ENCODE results near the gene TTC12.
"Not testable (repeated sequence)": the region's sequence is repeated elsewhere in the genome, so short reads cannot be mapped to it uniquely, and the experiment has no call there.

Gene TTC12

DNA sequence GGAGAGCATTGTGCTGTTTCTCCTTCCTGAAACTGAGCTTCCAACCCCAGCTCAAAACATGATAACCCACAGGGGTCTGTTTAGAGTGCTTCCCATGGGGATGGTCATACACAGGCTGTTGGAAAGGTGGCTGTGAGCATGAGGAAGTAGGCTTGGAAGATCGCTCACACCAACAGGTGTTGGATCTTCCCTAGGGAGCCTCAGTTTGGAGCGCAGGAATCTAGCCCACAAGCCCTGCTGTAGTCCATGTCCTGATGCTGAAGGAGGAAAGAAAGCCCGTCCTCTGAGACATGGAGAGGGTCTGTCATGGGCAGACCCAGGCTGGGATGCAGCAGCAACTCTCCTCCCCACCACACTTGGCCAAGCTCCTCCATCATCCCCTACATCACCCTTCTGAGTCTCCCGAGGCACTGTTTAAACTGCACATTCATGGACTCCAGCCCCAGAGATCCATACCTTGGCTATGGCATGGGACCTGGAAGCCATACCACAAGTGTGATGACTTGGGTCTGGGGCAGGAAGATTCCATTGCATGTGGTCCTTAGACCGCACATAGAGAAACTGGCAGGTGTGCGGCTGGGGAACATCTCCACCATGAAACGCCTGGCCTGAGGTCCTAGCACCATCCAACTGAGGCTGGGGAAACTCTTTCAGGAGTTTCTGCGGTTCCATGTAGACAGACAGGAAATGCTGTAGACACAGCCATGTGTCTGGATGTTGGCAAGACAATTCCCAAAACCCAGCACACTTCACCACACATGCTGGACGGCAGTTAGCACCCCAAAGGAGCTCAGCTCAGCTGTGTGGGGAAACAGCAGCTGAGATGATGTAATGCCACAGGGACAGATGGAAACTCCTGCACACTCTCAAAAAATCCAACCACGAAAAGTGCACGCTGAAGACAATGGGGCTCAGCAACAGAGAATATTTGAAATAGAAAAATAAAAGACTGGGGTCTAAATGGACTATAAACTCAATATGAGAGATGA lies 27.6 kb upstream of the TTC12 start:
- no peak for DNase-seq

DNA sequence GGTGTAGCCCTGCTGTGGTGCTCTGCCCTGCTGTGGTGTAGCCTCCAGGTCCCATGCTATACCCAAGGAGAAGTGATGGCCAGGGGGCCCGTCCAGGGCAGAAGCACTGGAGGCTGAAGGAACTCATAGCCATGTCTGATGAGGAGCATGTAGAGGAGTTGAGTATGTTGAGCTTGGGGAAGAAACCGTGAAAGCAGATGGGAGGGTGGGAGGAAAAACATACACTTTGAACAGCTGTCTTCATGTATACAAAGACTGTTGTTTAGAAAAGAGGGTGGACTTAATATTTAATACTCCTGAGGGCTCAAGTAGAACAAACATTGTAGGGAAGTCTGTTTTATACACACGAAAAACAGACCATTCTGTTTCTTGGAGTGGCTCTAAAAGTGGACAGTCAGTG lies 26.6 kb upstream of the TTC12 start:
- no peak for DNase-seq

DNA sequence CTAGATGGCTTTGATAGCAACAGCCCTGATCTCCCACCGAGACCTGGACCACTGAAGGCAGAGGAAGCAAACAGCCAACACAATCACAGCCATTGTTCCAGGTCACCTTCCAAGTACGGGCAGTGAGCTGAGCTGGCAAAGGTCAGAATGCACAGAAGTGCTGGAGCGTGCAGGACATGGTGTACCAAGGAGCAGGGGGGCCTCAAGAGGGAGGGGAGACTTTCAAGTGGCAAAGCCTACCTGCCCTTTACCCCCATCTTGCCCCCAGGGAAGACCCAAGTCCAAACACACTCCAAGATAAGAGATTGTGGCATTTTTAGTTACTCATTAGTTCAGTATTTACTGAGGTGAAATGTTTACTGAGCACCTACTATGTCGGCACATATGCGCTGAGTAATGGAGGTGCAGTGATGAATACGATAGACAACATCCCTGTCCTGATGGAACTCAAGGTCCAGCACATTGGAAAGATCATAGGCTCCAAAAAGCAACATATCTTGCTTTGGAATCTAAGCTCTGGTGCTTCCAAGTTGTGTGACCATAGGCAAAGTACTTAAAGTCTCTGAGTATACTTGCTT lies 26.0 kb upstream of the TTC12 start:
- DNase-seq = no peak

DNA sequence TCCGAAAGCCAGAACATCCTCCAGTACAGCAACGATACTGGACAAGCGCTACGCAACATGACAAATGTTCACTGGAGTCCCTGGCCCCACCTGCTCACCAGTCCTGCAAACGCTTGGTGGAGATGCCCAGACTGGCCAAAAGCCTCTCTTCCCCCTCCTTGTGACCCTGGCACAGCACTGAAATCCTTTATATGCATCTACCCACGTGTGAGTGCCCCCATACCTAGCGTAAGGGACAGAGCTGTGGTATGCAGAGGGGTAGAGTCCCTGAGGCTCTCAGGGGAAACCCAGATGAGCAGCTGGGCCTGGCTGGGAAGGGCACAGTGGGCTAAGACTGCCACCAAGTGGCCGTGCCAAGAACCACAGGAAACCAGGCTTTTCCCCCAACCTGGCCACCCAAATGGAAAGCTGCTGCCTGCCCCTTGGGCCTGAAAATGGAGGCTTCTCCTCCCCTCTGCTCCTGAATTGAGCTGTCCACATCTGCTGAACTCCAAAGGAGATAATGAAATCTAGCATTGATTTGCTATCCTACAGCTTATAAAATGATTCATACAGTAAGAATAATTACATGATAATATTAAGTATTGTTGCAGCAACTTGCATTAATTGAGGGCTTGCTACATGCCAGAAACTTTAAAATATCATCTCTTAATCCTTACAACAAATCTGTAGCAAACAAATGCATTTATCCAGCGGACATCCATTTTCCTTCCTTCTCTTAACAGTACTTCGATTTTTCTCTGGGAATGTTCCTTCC lies 24.8 kb upstream of the TTC12 start:
- DNase-seq = peak; percentile 63

DNA sequence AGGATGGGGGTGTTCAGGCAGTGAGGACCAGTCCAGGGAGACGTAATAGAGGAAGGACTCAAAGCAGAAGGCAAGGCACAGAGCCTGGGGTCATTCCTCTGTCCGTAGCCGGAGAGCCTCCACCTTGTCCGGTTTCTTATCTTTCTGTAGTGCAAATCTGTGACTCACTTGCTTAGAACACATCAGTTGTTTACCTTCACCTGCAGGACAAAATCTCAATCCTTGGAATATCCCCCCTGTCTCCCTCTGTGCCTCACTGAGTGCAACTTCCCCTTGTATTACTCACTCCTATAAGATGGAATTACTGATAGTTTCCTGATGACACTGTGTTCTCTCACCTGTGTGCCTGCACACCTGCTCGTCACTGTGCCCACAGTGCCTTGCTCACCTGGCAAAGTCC lies 20.4 kb upstream of the TTC12 start:
- DNase-seq = no peak

DNA sequence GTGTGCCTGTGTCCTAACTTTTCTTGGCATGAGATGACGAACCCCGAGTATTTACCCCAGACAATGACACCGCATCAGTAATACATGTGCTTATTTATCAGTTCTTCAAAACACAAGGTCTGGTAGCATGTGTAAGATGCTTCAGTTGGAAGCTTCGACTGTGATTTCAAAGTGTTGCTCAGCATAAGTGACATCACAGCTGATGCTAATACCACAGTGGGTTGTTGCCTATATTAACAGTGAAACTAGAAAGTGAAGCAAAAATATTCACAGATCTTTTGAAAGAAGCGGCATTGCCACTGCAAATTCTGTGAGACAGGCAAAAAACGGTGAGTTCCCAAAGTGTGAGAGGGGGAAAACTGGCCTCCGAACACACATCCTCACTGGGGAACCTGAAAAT lies 18.4 kb upstream of the TTC12 start:
- no peak for DNase-seq

DNA sequence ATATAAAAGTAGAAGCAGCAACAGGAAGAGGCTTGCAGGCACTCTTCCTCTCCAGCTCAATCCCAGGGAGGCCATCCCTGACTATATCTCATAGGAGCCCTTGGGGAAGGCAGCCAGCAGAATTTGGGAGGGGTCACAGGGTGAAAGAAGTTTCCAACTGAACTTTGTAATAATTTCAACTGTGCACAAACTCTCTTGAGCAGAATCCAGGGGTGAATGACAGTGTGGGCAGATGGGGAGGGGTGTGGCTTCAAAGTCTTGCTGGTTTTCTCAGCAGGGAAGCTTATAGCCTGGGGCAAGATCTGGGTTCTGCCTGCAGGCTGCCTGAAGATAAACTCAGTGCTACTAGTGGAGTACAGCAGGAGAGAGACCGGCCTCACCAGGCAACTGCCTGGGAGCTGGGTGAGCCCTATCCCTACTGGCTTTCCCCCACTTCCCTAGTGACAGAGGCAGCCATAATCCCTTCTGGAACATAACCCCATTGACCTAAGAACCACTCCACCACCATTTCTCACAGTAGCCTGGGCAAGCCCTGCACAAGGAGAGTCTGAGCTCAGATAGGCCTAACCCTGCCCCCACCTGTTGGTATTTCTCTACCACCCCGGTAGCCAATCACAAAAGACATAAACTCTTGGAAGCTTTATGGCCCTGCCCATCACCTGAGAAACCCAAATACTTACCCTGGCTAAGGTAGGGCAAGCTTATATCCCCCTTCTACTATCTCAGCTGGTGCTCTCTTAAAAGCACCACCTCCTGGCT lies 17.8 kb upstream of the TTC12 start:
- no peak for DNase-seq

DNA sequence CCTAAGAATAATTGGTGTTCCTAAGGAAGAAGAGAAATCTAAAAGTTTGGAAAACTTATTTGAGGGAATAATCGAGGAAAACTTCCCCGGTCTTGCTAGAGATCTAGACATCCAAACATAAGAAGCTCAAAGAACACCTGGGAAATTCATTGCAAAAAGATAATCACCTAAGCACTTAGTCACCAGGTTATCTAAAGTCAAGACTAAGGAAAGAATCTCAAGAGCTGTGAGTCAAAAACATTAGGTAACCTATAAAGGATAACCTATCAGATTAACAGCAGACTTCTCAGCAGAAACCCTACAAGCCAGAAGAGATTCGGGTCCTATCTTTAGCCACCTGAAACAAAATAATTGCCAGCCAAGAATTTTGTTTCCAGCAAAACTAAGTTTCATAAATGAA lies 15.9 kb upstream of the TTC12 start:
- DNase-seq = not testable (repeated sequence)

DNA sequence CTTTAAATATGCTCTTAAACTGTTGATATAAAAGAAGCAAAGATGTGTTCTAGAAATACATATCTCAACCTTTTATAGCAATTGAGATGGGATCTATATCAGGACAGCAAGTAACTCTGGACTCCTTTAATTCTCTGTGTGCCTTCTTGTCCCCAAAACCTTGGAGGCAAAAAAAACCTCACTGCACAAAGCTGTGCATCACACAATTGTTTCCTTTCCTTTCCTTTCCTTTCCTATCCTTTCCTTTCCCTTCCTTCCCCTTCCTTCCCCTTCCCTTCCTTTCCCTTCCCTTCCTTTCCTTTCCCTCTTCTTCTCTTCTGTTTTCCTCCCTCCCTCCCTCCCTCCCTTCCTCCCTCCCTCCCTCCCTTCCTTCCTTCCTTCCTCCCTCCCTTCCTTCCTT lies 9.5 kb upstream of the TTC12 start:
- no peak for DNase-seq

DNA sequence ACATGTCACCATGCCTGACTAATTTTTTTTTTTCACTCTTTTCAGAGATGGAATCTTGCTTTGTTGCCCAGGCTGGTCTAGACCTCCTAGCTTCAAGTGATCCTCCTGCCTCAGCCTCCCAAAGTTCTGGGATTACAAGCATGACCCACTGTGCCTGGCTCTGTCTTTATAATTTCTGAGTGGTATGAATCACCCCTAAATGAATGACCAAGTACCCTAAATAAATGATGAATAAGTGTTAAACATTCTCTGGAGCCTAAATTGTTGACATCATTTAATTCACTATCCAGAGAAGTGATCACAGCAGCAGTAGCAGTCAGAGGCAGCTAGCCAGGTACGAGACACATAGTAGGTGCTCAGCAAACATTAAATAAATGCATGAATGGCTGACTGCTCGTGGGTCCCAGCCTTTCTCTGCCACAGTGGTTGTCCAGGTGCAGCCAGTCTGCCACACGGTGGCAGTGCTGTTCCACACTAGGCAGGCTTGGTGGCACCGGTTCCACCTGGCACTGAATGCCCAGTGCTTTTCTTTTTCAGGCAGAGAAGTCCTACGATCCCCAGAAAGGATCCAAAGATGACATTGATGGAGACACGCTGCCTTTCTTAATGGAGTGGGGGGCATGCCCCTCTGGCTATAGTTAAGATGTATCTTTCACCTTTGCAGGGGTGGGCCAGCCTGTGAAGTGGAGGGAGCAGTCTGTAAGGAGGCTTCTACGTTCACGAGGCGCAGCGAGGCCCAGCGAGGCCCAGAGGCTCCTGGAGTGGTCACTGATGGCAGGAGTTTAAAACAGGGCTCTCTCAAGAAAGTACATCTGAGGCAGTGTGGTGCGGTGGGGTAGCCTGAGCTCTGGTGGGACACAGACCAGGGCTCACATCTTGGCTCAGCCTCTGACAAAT lies 8.7 kb upstream of the TTC12 start:
- DNase-seq = peak; percentile 72

DNA sequence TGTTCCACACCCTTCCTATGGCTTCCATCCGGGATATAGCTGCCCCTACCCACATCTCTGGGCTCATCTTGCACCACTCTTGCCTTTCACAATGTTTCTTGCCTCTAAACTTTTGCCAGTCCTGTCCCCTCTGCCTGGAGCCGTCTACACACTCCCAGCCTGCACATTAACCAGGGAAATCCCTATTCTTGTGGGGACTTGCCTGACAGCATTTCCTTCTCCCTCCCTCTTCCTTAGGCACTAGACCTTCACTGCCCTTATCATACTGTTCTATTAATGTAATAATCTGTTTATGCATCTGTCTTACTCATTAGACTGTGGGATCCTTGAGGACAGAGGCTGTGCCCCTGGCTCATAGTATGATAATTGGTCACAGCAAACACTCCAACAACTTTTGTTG lies 5.8 kb upstream of the TTC12 start:
- DNase-seq = no peak

DNA sequence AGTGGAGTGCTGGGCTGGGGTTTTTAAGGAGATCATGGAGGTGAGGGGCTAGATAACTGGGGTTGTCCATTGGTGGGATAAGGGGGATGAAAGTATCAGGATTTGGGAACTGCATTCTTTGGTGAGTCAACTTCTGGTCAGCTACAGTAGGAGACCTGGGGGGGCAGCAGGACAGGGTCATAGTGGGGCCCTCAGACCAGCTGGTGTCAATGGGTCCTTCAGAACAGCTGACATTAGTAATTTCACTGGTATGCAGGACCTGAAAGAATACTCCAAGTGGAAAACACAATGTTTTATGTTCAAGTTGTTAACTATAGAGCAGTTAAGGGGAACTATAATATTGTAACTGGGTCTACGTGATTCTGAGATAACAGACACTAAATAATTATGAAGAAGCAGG lies 2.8 kb upstream of the TTC12 start:
- DNase-seq = no peak

DNA sequence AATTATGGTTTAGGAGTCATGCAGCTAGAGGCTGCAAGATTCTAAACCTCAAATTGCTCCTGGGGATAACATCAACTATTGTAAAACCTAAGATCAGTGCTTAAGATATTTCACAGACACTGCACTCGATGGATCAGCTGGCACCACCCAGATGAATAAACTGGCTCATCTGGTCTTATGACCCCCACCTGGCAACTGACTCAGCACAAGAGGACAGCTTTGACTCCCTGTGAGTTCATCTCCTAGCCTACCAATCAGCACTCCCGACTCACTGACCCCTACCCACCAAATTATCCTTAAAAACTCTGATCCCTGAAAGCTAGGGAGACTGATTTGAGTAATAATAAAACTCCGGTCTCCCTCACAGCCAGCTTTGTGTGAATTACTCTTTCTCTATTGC lies 782 bp upstream of the TTC12 start:
- DNase-seq = no peak

DNA sequence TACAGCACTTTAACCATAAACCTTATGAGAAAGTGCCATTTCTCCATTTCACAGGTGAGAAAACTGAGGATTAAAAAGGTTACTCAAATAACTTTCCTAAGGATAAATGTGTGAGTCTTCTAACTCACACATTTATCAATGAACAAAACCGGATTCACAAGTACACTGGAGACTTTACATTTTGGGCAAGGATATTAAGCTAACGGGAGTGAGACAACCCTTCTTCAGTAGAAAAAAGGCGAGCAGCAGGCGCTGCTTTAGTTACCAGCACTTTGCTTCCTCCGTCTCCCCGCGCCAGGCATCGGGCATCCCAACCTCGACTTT lies 356 bp upstream of the TTC12 start:
- DNase-seq = no peak

DNA sequence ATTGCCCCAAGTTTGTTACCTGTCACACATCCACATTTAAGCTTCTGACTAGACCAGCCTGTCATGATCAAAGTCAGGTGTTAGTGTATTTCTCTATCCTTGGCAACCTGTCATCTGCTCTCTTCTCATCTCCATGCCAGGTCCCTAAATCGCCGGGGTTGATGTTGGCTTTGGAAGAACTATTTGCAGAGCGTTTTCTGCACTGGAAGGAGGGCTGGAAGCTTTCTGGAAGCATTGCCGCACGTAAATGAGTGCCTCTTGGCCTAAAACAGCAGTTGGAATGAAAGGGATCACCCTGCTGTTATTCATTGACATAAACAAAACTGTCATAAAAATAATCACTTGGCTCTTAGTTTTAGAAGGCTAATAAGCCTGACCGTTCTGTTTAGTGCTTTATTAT lies 1.4 kb downstream of the TTC12 start:
- no peak for DNase-seq

DNA sequence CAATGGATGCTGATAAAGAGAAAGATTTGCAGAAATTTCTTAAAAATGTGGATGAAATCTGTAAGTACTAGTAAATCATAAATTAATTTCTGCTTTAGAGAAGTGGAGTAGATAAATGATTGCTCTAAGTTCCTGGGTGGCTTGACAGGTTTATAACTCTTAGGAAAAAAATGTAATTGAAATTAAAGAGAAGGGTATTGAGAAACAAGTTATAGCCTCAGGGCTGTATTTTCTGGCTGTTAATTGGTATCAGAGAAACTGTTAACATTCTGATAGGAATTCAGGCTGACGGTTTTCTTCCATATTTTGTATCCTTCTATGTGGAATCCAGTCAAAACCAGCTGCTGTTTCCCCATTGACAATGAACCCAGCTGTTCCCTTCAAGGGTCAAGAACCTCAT lies 1.9 kb downstream of the TTC12 start:
- no peak for DNase-seq

DNA sequence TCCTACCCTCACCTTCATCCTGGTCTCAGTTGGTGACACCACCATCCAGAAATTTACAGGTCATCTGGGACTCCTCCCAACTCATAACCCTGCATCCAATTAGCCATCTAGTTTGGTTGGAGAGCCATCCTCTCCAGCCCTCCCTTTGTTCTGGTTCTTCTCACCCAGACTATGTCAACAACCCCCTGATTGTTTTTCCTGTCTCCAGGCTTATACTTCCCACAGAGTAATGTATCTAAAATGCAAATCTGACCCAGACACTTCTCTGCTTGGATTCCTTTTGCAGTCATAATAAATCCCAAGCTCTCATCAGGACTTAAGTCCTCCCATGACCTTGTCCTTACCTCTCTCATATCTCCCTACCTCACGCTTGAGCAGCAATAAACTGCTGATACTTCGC lies 3.0 kb downstream of the TTC12 start:
- DNase-seq = no peak

DNA sequence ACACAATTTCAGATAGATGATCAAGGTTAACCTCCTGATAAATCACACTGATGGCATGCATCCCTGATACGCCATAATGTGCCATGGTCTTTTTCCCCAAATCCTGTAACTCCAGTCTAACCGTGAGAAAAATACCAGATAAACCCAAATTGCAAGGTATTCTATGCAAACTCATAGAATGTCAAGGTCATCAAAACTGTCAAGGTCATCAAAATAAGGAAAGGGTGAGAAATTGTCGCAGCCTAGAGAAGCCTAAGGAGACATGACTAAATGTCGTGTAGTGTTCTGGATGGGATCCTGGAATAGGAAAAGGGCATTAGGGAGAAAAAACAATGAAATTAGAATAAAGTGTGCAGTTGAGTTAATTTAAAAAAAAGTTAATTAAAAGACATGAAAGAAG lies 4.7 kb downstream of the TTC12 start:
- no peak for DNase-seq

DNA sequence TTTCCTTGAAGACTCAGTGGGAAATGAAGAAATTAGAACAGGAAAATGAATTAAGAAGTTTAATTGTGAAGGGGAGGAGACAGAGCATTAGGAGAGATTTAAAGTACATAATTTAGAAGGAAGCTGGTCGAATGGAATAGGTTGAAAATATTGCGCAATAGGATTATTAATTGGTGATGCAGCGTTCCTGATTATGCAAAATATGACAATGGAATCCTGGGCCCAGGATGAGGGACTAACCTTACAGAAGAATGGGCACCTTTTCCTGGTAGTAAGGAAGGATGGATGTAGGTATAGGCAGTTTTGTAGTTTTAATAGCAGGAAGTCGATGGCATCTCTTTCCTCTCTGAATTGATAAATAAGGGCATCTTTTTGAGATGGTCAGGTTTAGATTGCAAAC lies 7.8 kb downstream of the TTC12 start:
- DNase-seq = no peak

DNA sequence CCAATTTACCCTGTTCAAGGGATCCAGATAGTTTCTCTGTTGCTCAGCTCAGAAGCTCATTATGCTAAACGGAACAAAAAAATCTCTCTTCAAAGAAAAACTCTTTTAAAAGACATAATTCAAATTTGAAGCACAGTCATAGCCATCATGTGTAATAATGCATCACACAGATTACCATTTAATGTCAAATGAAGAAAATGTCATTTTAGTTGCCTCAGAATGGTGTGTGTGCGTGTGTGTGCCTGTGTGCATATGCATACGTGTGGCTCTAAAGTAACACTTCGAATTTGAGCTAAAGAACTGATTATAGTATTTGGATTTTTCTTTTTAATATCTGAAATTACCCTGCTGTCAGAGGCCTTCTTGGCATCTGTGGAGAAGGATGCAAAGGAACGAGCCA lies 9.9 kb downstream of the TTC12 start:
- DNase-seq = no peak

DNA sequence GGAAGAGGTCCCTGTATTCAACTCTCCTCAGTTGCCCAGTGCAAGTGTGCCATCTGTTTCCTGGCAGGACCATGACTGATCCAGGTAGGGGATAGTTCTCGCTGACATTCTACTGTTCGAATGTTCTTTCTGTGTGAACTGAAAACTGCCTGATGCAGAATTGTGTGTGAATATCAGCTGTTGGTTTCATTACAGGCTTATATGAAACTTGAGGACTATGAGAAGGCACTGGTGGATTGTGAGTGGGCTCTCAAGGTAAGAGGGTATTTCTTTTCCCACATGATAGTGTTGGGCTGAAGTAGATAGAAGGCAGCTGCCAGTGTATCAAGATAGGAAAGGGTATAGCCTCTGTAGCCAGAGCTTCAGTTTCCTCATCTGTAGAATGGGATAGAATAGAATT lies 15.3 kb downstream of the TTC12 start:
- DNase-seq = no peak

DNA sequence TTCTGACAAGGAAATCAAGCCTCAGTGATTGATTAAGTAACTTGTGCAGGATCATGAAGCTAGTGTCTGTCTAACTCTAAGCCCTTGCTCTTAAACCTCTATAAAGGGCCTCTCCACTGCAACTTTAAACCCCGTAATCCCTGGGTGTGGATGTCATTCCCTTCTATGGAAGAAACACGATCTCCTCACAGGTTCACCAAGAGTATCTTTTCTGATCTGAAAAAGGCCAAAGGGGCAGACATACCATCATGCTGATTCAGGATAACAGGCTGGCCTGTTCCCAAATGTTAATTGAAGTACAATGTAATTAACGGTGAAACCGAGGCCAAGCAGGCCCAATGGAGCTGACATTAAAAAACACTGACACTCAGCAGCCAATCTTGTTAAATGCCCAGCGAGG lies 17.1 kb downstream of the TTC12 start:
- no peak for DNase-seq
